ENCODE measurements around the gene FHL3.

The FHL3 gene

GRCh38 chr1:38005195-38006007 is at the start of gene FHL3:
FHL3 (minus strand) TSS chr1:38005514; CDS start chr1:37999412, 6,102 bp downstream.
- DNase-seq: peak; percentile 34

- no peak for DNase-seq
These were observed 48.2 kb upstream of the FHL3 start for GRCh38 chr1:38053416-38054091.

- DNase-seq: peak; percentile 41
These were observed 47.6 kb upstream of the FHL3 start for GRCh38 chr1:38052750-38053415.

- DNase-seq: no peak
These were observed 45.8 kb upstream of the FHL3 start for GRCh38 chr1:38051079-38051543.

- DNase-seq: no peak
These were observed 45.2 kb upstream of the FHL3 start for GRCh38 chr1:38050397-38051078.

- DNase-seq: no peak
These were observed 42.4 kb upstream of the FHL3 start for GRCh38 chr1:38047603-38048141.

- DNase-seq: peak; percentile 82
These were observed 41.7 kb upstream of the FHL3 start for GRCh38 chr1:38046884-38047602.

- DNase-seq: no peak
These were observed 41.1 kb upstream of the FHL3 start, which contains the start of gene POU3F1 for GRCh38 chr1:38046333-38046883. POU3F1 (minus strand) TSS chr1:38046793; CDS start chr1:38046743, 50 bp downstream.

GRCh38 chr1:38045401-38046332 is 40.4 kb upstream of the FHL3 start:
- DNase-seq: no peak

GRCh38 chr1:38044221-38045215 is 39.2 kb upstream of the FHL3 start:
- DNase-seq: no peak

GRCh38 chr1:38043036-38043747 is 37.9 kb upstream of the FHL3 start:
- DNase-seq: no peak

GRCh38 chr1:38041936-38042834 is 36.9 kb upstream of the FHL3 start:
- no peak for DNase-seq

GRCh38 chr1:38039331-38040088 is 34.2 kb upstream of the FHL3 start:
- no peak for DNase-seq

GRCh38 chr1:38038861-38039260 is 33.5 kb upstream of the FHL3 start:
- no peak for DNase-seq

GRCh38 chr1:38037221-38037939 is 32.1 kb upstream of the FHL3 start:
- no peak for DNase-seq

GRCh38 chr1:38034871-38035270 is 29.6 kb upstream of the FHL3 start:
- DNase-seq: no peak

All from CD4-positive, alpha-beta T cell treated with Interleukin-4 for 4 hours (primary cell).